GM23338 (cell line): ENCODE results near the gene FAM168B. TPM values are rescaled to one million over a fixed set of nuclear protein-coding genes. Genes with fewer than 3 reads are reported as not detected.
A peak's percentile ranks its signal among the peaks of the same experiment; 100 is the strongest.

Source experiments
- ATAC-seq: fragments of 200-7000 bp; cut with Tn5 transposase; 3 replicates; pipeline ENCODE4 v1.9.1; 2020
- DNase-seq: peaks from one replicate; pipeline ENCODE4 v3.0.0-alpha.2; 2015; ENCODE audit warnings: low spot score
- H2AFZ ChIP-seq: fragments of 200-600 bp; sonication (generic); 2 replicates; pipeline ENCODE4 v1.8.0; 2016; ENCODE audit warnings: antibody characterized with exemption, mild to moderate bottlenecking, moderate library complexity
- H3F3A ChIP-seq: fragments of 200-600 bp; sonication (generic); replicated peaks from 2 replicates; pipeline ENCODE4 v1.8.0; 2017; ENCODE audit warnings: antibody characterized with exemption, mixed run types, low read depth
- H3K27ac ChIP-seq: fragments of 200-600 bp; sonication (generic); 2 replicates; pipeline ENCODE4 v1.6.1; 2016; ENCODE audit warnings: low read depth
- H3K27me3 ChIP-seq: fragments of 200-600 bp; sonication (generic); 2 replicates; pipeline ENCODE4 v1.8.0; 2016; ENCODE audit warnings: mild to moderate bottlenecking, mixed run types, moderate library complexity; ENCODE audit not compliant: insufficient read depth
- H3K36me3 ChIP-seq: fragments of 200-600 bp; sonication (generic); 2 replicates; pipeline ENCODE4 v1.8.0; 2016; ENCODE audit warnings: mild to moderate bottlenecking; ENCODE audit not compliant: insufficient read depth
- H3K4me1 ChIP-seq: fragments of 200-600 bp; sonication (generic); 2 replicates; pipeline ENCODE4 v1.8.0; 2016; ENCODE audit warnings: mild to moderate bottlenecking, moderate library complexity; ENCODE audit not compliant: insufficient read depth
- H3K4me2 ChIP-seq: fragments of 200-600 bp; sonication (generic); 2 replicates; pipeline ENCODE4 v1.7.1; 2017; ENCODE audit warnings: mixed run types
- H3K4me3 ChIP-seq: fragments of 200-600 bp; sonication (generic); 2 replicates; pipeline ENCODE4 v1.6.1; 2016; ENCODE audit warnings: mixed run types
- H3K79me2 ChIP-seq: fragments of 200-600 bp; sonication (generic); replicated peaks from 2 replicates; pipeline ENCODE4 v1.8.0; 2017; ENCODE audit warnings: mild to moderate bottlenecking; ENCODE audit not compliant: insufficient read depth
- H3K9me2 ChIP-seq: fragments of 200-600 bp; sonication (generic); 2 replicates; pipeline ENCODE4 v1.8.0; 2017; ENCODE audit not compliant: insufficient read depth
- H4K20me1 ChIP-seq: fragments of 200-600 bp; sonication (generic); replicated peaks from 2 replicates; pipeline ENCODE4 v1.8.0; 2017; ENCODE audit warnings: mild to moderate bottlenecking; ENCODE audit not compliant: insufficient read depth
- H3K27ac Mint-ChIP-seq: 2 replicates; pipeline ENCODE4 v1.8.0; 2020; ENCODE audit warnings: inconsistent platforms, mild to moderate bottlenecking, moderate library complexity, mixed read lengths
- H3K27me3 Mint-ChIP-seq: 3 replicates; pipeline ENCODE4 v1.8.0; 2022; ENCODE audit warnings: low read depth, mild to moderate bottlenecking, moderate library complexity, mixed read lengths, inconsistent platforms; ENCODE audit not compliant: insufficient read depth, poor library complexity
- H3K36me3 Mint-ChIP-seq: 3 replicates; pipeline ENCODE4 v1.8.0; 2021; ENCODE audit warnings: low read depth, mild to moderate bottlenecking, inconsistent platforms, moderate library complexity, mixed read lengths
- H3K4me1 Mint-ChIP-seq: 3 replicates; pipeline ENCODE4 v1.8.0; 2020; ENCODE audit warnings: mild to moderate bottlenecking, inconsistent platforms, mixed read lengths
- H3K4me3 Mint-ChIP-seq: 3 replicates; pipeline ENCODE4 v1.8.0; 2021; ENCODE audit warnings: moderate library complexity, mild to moderate bottlenecking, inconsistent platforms, mixed read lengths
- H3K9me3 Mint-ChIP-seq: 3 replicates; pipeline ENCODE4 v1.8.0; 2020; ENCODE audit warnings: moderate library complexity, mild to moderate bottlenecking, inconsistent platforms, mixed read lengths
- CREB1 ChIP-seq: fragments of 250-450 bp; sonication (Bioruptor Pico); IDR thresholded peaks from 2 replicates; pipeline ENCODE4 v1.5.0; 2020; ENCODE audit warnings: low read depth, mild to moderate bottlenecking, moderate library complexity
- EZH2 ChIP-seq: fragments of 200-600 bp; sonication (generic); IDR thresholded peaks from one replicate; pipeline ENCODE4 v1.8.0; 2017; ENCODE audit warnings: antibody characterized with exemption, mild to moderate bottlenecking, low read depth; ENCODE audit not compliant: unreplicated experiment
- EZH2phosphoT487 ChIP-seq: fragments of 200-600 bp; sonication (generic); IDR thresholded peaks from one replicate; pipeline ENCODE4 v1.8.1; 2018; ENCODE audit warnings: antibody characterized with exemption; ENCODE audit not compliant: unreplicated experiment
- JUNB ChIP-seq: IDR thresholded peaks from one replicate; pipeline ENCODE4 v1.6.1; 2016; ENCODE audit warnings: antibody characterized with exemption; ENCODE audit not compliant: unreplicated experiment
- POLR2AphosphoS5 ChIP-seq: IDR thresholded peaks from 2 replicates; pipeline ENCODE4 v1.6.1; 2016; ENCODE audit warnings: antibody characterized with exemption, low read depth
- REST ChIP-seq: IDR thresholded peaks from one replicate; pipeline ENCODE4 v1.6.1; 2018; ENCODE audit warnings: antibody characterized with exemption; ENCODE audit not compliant: unreplicated experiment
- STAT1 ChIP-seq: IDR thresholded peaks from one replicate; pipeline ENCODE4 v1.6.1; 2016; ENCODE audit warnings: antibody characterized with exemption; ENCODE audit not compliant: unreplicated experiment
- ZNF114 ChIP-seq: fragments of 250-450 bp; sonication (Bioruptor Pico); IDR thresholded peaks from 2 replicates; pipeline ENCODE4 v1.5.0; 2020; ENCODE audit warnings: mild to moderate bottlenecking, moderate library complexity
- ZNF331 ChIP-seq: fragments of 250-450 bp; sonication (Bioruptor Pico); IDR thresholded peaks from 2 replicates; pipeline ENCODE4 v1.5.0; 2020; ENCODE audit warnings: low read depth, mild to moderate bottlenecking, moderate library complexity
- polyA plus RNA-seq: library from polyadenylated mRNA; unstranded; fragments of >200 nt; fragmentation: Nextera tagmentation; extraction: Ambion mirVana; gene quantifications from 2 replicates; pipeline ENCODE4 v1.2.1, GENCODE V29; 2016
- total RNA-seq: library from RNA; depleted of rRNA; stranded (reverse); fragments of >200 nt; shearing (Covaris generic); gene quantifications from 2 replicates; pipeline ENCODE4 v1.2.3, GENCODE V29; 2014
- TF ChIP-seq, protein P1 (sequence below): fragments of 250-450 bp; sonication (Bioruptor Pico); IDR thresholded peaks from 2 replicates; pipeline ENCODE4 v1.5.0; 2020; ENCODE audit warnings: mild to moderate bottlenecking, moderate library complexity
- TF ChIP-seq, protein P2 (sequence below), 2 experiments: fragments of 200-600 bp in 1 of 2; sonication (generic) in 1 of 2; conservative IDR thresholded peaks; 2 replicates each; pipeline versions ENCODE4 v1.5.1 to v1.6.1; 2016 to 2017; ENCODE audit warnings: antibody characterized with exemption in 2 of 2, low read depth in 2 of 2, mild to moderate bottlenecking in 2 of 2, moderate library complexity in 1 of 2
- TF ChIP-seq, protein P3 (sequence below): IDR thresholded peaks from 2 replicates; pipeline ENCODE4 v1.6.1; 2016; ENCODE audit warnings: antibody characterized with exemption

Gene FAM168B
- total and polyA plus RNA-seq, 2 experiments from 2014 or later, result 18.8 to 76.8 TPM

DNA sequence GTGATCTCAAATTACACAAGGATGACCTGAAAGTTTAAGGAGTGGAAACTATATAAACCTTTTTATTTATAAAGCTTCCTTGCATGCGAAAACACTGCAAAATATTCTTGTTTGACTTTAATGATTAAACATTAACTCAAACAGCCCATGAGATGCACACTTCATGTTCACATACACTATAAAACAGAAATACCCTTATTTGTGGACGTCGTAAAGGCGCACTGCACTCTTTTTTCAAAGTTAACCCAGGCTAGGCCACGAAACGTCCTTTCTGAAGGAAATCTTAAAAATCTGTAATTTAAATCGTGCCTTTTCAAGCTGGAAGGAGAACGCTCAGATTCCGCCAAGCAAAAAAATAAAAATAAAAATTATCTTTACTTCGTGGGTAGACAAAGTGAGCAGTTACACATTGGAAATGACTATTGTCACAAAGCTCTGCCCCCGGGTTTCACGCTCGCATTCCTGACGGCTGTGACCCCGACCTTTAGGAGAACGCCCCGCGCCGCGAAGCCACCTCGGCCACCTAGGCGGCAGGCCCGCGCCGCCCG is 728 bp downstream of the FAM168B start:
- Mint-ChIP-seq H3K4me1 (no peaks in the 10 kb centered on the region; the same call in 2 of the 3 replicates), H3K4me3 (peak overlapping the region; percentile 83), H3K36me3 (peaks cover 40% of the 10 kb centered on the region), H3K9me3 (no peaks in the 10 kb centered on the region), H3K27me3 (peaks cover 3% of the 10 kb centered on the region), H3K27ac (peak overlapping the region; percentile 81)
- Histone ChIP-seq H2AFZ (no peak overlapping the region), H3K4me3 (peak overlapping the region; percentile 84), H3K79me2 (peaks cover 52% of the 10 kb centered on the region), H4K20me1 (peaks cover 35% of the 10 kb centered on the region), H3K4me2 (peak overlapping the region; percentile 90), H3K4me1 (no peaks in the 10 kb centered on the region), H3F3A (no peaks in the 10 kb centered on the region; the same call in 1 of the 2 replicates), H3K9me2 (no peaks in the 10 kb centered on the region), H3K36me3 (peaks cover 28% of the 10 kb centered on the region), H3K27ac (peak overlapping the region; percentile 99), H3K27me3 (no peaks in the 10 kb centered on the region)
- TF ChIP-seq, protein P1, sequence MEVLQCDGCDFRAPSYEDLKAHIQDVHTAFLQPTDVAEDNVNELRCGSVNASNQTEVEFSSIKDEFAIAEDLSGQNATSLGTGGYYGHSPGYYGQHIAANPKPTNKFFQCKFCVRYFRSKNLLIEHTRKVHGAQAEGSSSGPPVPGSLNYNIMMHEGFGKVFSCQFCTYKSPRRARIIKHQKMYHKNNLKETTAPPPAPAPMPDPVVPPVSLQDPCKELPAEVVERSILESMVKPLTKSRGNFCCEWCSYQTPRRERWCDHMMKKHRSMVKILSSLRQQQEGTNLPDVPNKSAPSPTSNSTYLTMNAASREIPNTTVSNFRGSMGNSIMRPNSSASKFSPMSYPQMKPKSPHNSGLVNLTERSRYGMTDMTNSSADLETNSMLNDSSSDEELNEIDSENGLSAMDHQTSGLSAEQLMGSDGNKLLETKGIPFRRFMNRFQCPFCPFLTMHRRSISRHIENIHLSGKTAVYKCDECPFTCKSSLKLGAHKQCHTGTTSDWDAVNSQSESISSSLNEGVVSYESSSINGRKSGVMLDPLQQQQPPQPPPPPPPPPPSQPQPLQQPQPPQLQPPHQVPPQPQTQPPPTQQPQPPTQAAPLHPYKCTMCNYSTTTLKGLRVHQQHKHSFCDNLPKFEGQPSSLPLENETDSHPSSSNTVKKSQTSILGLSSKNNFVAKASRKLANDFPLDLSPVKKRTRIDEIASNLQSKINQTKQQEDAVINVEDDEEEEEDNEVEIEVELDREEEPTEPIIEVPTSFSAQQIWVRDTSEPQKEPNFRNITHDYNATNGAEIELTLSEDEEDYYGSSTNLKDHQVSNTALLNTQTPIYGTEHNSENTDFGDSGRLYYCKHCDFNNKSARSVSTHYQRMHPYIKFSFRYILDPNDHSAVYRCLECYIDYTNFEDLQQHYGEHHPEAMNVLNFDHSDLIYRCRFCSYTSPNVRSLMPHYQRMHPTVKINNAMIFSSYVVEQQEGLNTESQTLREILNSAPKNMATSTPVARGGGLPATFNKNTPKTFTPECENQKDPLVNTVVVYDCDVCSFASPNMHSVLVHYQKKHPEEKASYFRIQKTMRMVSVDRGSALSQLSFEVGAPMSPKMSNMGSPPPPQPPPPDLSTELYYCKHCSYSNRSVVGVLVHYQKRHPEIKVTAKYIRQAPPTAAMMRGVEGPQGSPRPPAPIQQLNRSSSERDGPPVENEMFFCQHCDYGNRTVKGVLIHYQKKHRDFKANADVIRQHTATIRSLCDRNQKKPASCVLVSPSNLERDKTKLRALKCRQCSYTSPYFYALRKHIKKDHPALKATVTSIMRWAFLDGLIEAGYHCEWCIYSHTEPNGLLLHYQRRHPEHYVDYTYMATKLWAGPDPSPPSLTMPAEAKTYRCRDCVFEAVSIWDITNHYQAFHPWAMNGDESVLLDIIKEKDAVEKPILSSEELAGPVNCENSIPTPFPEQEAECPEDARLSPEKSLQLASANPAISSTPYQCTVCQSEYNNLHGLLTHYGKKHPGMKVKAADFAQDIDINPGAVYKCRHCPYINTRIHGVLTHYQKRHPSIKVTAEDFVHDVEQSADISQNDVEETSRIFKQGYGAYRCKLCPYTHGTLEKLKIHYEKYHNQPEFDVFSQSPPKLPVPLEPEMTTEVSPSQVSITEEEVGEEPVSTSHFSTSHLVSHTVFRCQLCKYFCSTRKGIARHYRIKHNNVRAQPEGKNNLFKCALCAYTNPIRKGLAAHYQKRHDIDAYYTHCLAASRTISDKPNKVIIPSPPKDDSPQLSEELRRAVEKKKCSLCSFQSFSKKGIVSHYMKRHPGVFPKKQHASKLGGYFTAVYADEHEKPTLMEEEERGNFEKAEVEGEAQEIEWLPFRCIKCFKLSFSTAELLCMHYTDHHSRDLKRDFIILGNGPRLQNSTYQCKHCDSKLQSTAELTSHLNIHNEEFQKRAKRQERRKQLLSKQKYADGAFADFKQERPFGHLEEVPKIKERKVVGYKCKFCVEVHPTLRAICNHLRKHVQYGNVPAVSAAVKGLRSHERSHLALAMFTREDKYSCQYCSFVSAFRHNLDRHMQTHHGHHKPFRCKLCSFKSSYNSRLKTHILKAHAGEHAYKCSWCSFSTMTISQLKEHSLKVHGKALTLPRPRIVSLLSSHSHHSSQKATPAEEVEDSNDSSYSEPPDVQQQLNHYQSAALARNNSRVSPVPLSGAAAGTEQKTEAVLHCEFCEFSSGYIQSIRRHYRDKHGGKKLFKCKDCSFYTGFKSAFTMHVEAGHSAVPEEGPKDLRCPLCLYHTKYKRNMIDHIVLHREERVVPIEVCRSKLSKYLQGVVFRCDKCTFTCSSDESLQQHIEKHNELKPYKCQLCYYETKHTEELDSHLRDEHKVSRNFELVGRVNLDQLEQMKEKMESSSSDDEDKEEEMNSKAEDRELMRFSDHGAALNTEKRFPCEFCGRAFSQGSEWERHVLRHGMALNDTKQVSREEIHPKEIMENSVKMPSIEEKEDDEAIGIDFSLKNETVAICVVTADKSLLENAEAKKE (CRISPR knock-in tag), result no peak
- TF ChIP-seq EZH2, result no peak
- TF ChIP-seq, protein P2, sequence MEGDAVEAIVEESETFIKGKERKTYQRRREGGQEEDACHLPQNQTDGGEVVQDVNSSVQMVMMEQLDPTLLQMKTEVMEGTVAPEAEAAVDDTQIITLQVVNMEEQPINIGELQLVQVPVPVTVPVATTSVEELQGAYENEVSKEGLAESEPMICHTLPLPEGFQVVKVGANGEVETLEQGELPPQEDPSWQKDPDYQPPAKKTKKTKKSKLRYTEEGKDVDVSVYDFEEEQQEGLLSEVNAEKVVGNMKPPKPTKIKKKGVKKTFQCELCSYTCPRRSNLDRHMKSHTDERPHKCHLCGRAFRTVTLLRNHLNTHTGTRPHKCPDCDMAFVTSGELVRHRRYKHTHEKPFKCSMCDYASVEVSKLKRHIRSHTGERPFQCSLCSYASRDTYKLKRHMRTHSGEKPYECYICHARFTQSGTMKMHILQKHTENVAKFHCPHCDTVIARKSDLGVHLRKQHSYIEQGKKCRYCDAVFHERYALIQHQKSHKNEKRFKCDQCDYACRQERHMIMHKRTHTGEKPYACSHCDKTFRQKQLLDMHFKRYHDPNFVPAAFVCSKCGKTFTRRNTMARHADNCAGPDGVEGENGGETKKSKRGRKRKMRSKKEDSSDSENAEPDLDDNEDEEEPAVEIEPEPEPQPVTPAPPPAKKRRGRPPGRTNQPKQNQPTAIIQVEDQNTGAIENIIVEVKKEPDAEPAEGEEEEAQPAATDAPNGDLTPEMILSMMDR (conservative IDR thresholded peaks at IDR 0.05; ENCODE audit: low read depth in 2 of 2), result no peak
- no peak for TF ChIP-seq STAT1
- no peak for TF ChIP-seq POLR2AphosphoS5
- no peak for TF ChIP-seq EZH2phosphoT487
- no peak for TF ChIP-seq JUNB
- no peak for TF ChIP-seq ZNF114 (CRISPR knock-in tag)
- no peak for TF ChIP-seq CREB1 (CRISPR knock-in tag)
- no peak for TF ChIP-seq ZNF331 (CRISPR knock-in tag)
- no peak for TF ChIP-seq REST
- TF ChIP-seq, protein P3, sequence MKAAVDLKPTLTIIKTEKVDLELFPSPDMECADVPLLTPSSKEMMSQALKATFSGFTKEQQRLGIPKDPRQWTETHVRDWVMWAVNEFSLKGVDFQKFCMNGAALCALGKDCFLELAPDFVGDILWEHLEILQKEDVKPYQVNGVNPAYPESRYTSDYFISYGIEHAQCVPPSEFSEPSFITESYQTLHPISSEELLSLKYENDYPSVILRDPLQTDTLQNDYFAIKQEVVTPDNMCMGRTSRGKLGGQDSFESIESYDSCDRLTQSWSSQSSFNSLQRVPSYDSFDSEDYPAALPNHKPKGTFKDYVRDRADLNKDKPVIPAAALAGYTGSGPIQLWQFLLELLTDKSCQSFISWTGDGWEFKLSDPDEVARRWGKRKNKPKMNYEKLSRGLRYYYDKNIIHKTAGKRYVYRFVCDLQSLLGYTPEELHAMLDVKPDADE, result no peak
- ATAC-seq (no peak), DNase-seq (no peak)
